SK-N-SH treated with all-trans-retinoic acid at 6 μM for 48 hours (cell line): ENCODE data around the gene C1orf56.

Experiments used
- ATAC-seq: fragments of 200-7000 bp; cut with Tn5 transposase; 3 replicates; pipeline ENCODE4 v1.9.1; 2020; ENCODE audit warnings: mild to moderate bottlenecking, moderate library complexity
- ARNTL ChIP-seq: fragments of 450-650 bp; formaldehyde crosslinking; IDR thresholded peaks from 2 replicates; pipeline ENCODE4 v1.5.0; 2020; ENCODE audit warnings: low read depth, mild to moderate bottlenecking, moderate library complexity, borderline replicate concordance
- CREB5 ChIP-seq: fragments of 250-450 bp; sonication (Bioruptor Pico); IDR thresholded peaks from 2 replicates; pipeline ENCODE4 v1.5.1; 2020; ENCODE audit warnings: low read depth, mild to moderate bottlenecking, moderate library complexity
- CSDC2 ChIP-seq: fragments of 250-450 bp; sonication (Bioruptor Pico); IDR thresholded peaks from 2 replicates; pipeline ENCODE4 v1.5.0; 2020; ENCODE audit warnings: mild to moderate bottlenecking, moderate library complexity
- CSRNP3 ChIP-seq: fragments of 250-450 bp; sonication (Bioruptor Pico); IDR thresholded peaks from 2 replicates; pipeline ENCODE4 v1.5.1; 2021; ENCODE audit warnings: mild to moderate bottlenecking, moderate library complexity
- ESRRG ChIP-seq: fragments of 250-450 bp; sonication (Bioruptor Pico); IDR thresholded peaks from 2 replicates; pipeline ENCODE4 v1.6.1; 2021; ENCODE audit warnings: mild to moderate bottlenecking
- GLIS3 ChIP-seq: fragments of 250-450 bp; sonication (Bioruptor Pico); IDR thresholded peaks from 2 replicates; pipeline ENCODE4 v1.5.0; 2020; ENCODE audit warnings: mild to moderate bottlenecking, moderate library complexity
- ISL1 ChIP-seq: fragments of 250-450 bp; sonication (Bioruptor Pico); IDR thresholded peaks from 2 replicates; pipeline ENCODE4 v2.1.2; 2022; ENCODE audit warnings: mild to moderate bottlenecking, moderate library complexity
- OSR1 ChIP-seq: fragments of 250-450 bp; sonication (Bioruptor Pico); IDR thresholded peaks from 2 replicates; pipeline ENCODE4 v1.8.0; 2022; ENCODE audit warnings: moderate library complexity, mild to moderate bottlenecking, inconsistent platforms
- PATZ1 ChIP-seq: fragments of 250-450 bp; sonication (Bioruptor Pico); IDR thresholded peaks from 2 replicates; pipeline ENCODE4 v1.8.0; 2020; ENCODE audit warnings: mild to moderate bottlenecking, moderate library complexity, borderline replicate concordance
- POU6F1 ChIP-seq: fragments of 250-450 bp; sonication (Bioruptor Pico); IDR thresholded peaks from 2 replicates; pipeline ENCODE4 v1.8.0; 2021; ENCODE audit warnings: low read depth, mild to moderate bottlenecking, moderate library complexity, borderline replicate concordance
- PPARA ChIP-seq: fragments of 250-450 bp; sonication (Bioruptor Pico); IDR thresholded peaks from 2 replicates; pipeline ENCODE4 v1.5.0; 2020; ENCODE audit warnings: mild to moderate bottlenecking, borderline replicate concordance
- RARB ChIP-seq: fragments of 250-450 bp; sonication (Bioruptor Pico); IDR thresholded peaks from 2 replicates; pipeline ENCODE4 v1.8.0; 2021; ENCODE audit warnings: mild to moderate bottlenecking, moderate library complexity
- SNAI2 ChIP-seq: fragments of 250-450 bp; sonication (Bioruptor Pico); IDR thresholded peaks from 2 replicates; pipeline ENCODE4 v1.5.0; 2020; ENCODE audit warnings: mild to moderate bottlenecking, moderate library complexity
- TCF4 ChIP-seq: fragments of 250-450 bp; sonication (Bioruptor Pico); IDR thresholded peaks from 2 replicates; pipeline ENCODE4 v1.8.0; 2021; ENCODE audit warnings: mild to moderate bottlenecking, moderate library complexity, borderline replicate concordance
- TOX ChIP-seq: fragments of 250-450 bp; sonication (Bioruptor Pico); IDR thresholded peaks from 2 replicates; pipeline ENCODE4 v1.8.0; 2021; ENCODE audit warnings: mild to moderate bottlenecking, moderate library complexity, borderline replicate concordance
- TSHZ2 ChIP-seq: fragments of 250-450 bp; sonication (Bioruptor Pico); IDR thresholded peaks from 2 replicates; pipeline ENCODE4 v1.5.0; 2020; ENCODE audit warnings: mild to moderate bottlenecking, moderate library complexity
- ZC3H10 ChIP-seq: fragments of 250-450 bp; sonication (Bioruptor Pico); IDR thresholded peaks from 2 replicates; pipeline ENCODE4 v1.5.1; 2021; ENCODE audit warnings: mild to moderate bottlenecking, moderate library complexity
- ZFP3 ChIP-seq: fragments of 250-450 bp; sonication (Bioruptor Pico); IDR thresholded peaks from 2 replicates; pipeline ENCODE4 v1.5.0; 2020; ENCODE audit warnings: mild to moderate bottlenecking, moderate library complexity
- ZFP30 ChIP-seq: fragments of 450-650 bp; formaldehyde crosslinking; IDR thresholded peaks from 2 replicates; pipeline ENCODE4 v1.5.0; 2022; ENCODE audit warnings: mild to moderate bottlenecking, moderate library complexity
- ZNF565 ChIP-seq: fragments of 450-650 bp; formaldehyde crosslinking; conservative IDR thresholded peaks from 2 replicates; pipeline ENCODE4 v1.5.0; 2020; ENCODE audit warnings: low read depth, mild to moderate bottlenecking, moderate library complexity
- ZNF70 ChIP-seq: fragments of 450-650 bp; formaldehyde crosslinking; IDR thresholded peaks from 2 replicates; pipeline ENCODE4 v1.5.0; 2020; ENCODE audit warnings: mild to moderate bottlenecking, moderate library complexity
- ZNF8 ChIP-seq: fragments of 450-650 bp; formaldehyde crosslinking; IDR thresholded peaks from 2 replicates; pipeline ENCODE4 v1.5.0; 2020; ENCODE audit warnings: mild to moderate bottlenecking, moderate library complexity

Gene C1orf56

GRCh38 chr1:151049458-151049857 lies 1.9 kb downstream of the C1orf56 start:
- no peak for TF ChIP-seq ZFP3 (CRISPR knock-in tag)
- TF ChIP-seq ARNTL (CRISPR knock-in tag) = no peak
- no peak for TF ChIP-seq OSR1 (CRISPR knock-in tag)
- TF ChIP-seq ESRRG (CRISPR knock-in tag) = no peak
- no peak for TF ChIP-seq CSDC2 (CRISPR knock-in tag)
- TF ChIP-seq TSHZ2 (CRISPR knock-in tag) = no peak
- no peak for TF ChIP-seq ZNF565 (CRISPR knock-in tag)
- TF ChIP-seq PATZ1 (CRISPR knock-in tag) = no peak
- no peak for TF ChIP-seq PPARA
- no peak for TF ChIP-seq CREB5 (CRISPR knock-in tag)
- no peak for TF ChIP-seq ISL1
- TF ChIP-seq TOX (CRISPR knock-in tag) = no peak
- TF ChIP-seq GLIS3 (CRISPR knock-in tag) = no peak
- TF ChIP-seq ZNF70 (CRISPR knock-in tag) = no peak
- TF ChIP-seq RARB = no peak
- no peak for TF ChIP-seq TCF4 (CRISPR knock-in tag)
- TF ChIP-seq CSRNP3 (CRISPR knock-in tag) = no peak
- no peak for ATAC-seq

- TF ChIP-seq ZFP30 (CRISPR knock-in tag) (no peak), ISL1 (no peak), ZC3H10 (CRISPR knock-in tag) (no peak), ESRRG (CRISPR knock-in tag) (no peak), CSRNP3 (CRISPR knock-in tag) (no peak), TOX (CRISPR knock-in tag) (no peak), ZFP3 (CRISPR knock-in tag) (no peak), SNAI2 (CRISPR knock-in tag) (no peak), PPARA (no peak), CSDC2 (CRISPR knock-in tag) (no peak), OSR1 (CRISPR knock-in tag) (no peak)
- no peak for ATAC-seq
These were observed 2.6 kb downstream of the C1orf56 start for GRCh38 chr1:151050051-151050688.

GRCh38 chr1:151051356-151052009 lies 3.9 kb downstream of the C1orf56 start:
- ATAC-seq = no peak
- TF ChIP-seq ISL1 (no peak), ARNTL (CRISPR knock-in tag) (no peak), ZFP3 (CRISPR knock-in tag) (no peak), POU6F1 (CRISPR knock-in tag) (no peak), PPARA (no peak), SNAI2 (CRISPR knock-in tag) (no peak), TCF4 (CRISPR knock-in tag) (no peak), ESRRG (CRISPR knock-in tag) (no peak), GLIS3 (CRISPR knock-in tag) (no peak), ZNF8 (CRISPR knock-in tag) (no peak), TOX (CRISPR knock-in tag) (no peak), RARB (no peak), CSRNP3 (CRISPR knock-in tag) (no peak)
